HG02763 (cell line): ENCODE results near the gene SAA4.
"Not testable (repeated sequence)": the region's sequence is repeated elsewhere in the genome, so short reads cannot be mapped to it uniquely, and the experiment has no call there.

Source experiments
- ATAC-seq: cut with Tn5 transposase; IDR thresholded peaks from one replicate; pipeline ENCODE4 v1.9.1; 2021; ENCODE audit warnings: mild to moderate bottlenecking, moderate library complexity; ENCODE audit not compliant: unreplicated experiment

The SAA4 gene

DNA sequence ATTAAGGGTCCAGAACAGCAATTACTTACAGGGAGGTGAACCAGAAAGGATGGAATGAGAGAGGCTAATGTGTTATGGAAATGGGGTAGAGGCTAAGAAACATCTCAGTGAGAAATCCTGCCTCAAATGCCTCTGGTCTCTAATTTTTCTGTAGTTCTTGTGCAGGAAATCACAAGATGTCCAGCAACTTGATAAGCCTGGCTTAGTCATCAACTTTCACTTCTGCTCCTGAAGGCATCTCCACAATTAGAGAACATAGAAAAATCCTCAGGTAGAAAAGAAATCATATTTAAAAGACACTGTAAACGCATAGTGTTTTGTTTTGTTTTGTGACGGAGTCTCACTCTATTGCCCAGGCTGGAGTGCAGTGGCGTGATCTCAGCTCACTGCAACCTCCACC is 45.2 kb downstream of the SAA4 start:
- no peak for ATAC-seq

DNA sequence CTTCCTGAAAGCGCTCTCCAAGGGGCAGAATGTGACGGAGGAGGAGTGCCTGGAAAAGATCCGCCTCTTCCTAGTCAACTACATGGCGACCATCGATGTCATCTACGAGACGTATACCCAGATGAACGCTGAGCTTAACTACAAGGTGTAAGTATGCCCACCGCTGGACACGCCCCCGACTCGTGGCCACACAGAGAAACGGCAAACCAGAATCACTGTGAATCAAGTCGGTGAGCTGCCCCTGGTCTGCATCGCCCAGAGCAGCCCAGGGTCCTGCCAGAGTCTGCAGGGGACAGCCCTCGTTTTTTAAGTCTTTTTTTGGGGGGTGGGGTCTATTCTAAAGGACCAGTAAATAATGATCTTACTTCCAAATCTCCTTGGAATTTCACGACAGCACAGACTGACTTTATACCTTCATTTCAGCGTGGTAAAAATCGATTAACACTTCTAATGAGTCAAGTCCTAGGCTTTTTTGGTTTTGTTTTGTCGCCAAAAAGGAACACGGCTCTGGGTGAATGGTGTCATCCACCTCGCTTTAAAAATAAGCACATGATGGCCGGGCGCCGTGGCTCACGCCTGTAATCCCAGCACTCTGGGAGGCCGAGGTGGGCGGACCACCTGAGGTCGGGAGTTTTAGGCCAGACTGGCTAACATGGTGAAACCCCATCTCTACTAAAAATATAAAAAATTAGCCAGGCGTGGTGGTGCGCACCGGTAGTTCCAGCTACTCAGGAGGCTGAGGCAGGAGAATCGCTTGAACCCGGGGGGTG is 46.9 kb downstream of the SAA4 start:
- not testable (repeated sequence) for ATAC-seq

- no peak for ATAC-seq
Observed at GRCh38 chr11:18188796-18189195, 47.8 kb downstream of the SAA4 start.
